HepG2 (cell line): ENCODE results near the gene TFAP2A. TPM values are rescaled to one million over a fixed set of nuclear protein-coding genes. Genes with fewer than 3 reads are reported as not detected.

ENCODE experiments used
- ATAC-seq: fragments of 200-7000 bp; cut with Tn5 transposase; 3 replicates; pipeline ENCODE4 v1.9.1; 2020; ENCODE audit warnings: mild to moderate bottlenecking, moderate library complexity
- BruUV-seq: library from RNA; stranded (reverse); fragments of 400-500 nt; replicated peaks from 2 replicates; lab custom pipeline; 2021; lab: Mats Ljungman, UMichigan
- CTCF ChIA-PET: fragments of 300-600 bp; formaldehyde crosslinking; extraction: SDS; loops from one replicate; lab custom pipeline; 2021; ENCODE audit warnings: low total read pairs, inconsistent platforms, low intra/inter-chr PET ratio; lab: Yijun Ruan, JAX
- POLR2A ChIA-PET: fragments of 350-600 bp; sonication (Branson Sonifier 250); formaldehyde crosslinking; loops from one replicate; lab custom pipeline; 2020; ENCODE audit warnings: antibody characterized with exemption, inconsistent platforms; lab: Yijun Ruan, JAX
- DNase-seq: peaks from one replicate; pipeline ENCODE4 v3.0.0-alpha.2; 2015; ENCODE audit warnings: low spot score
- FAIRE-seq: peaks from 3 replicates; lab custom pipeline; 2011; peaks lifted over from hg19 to GRCh38; lab: Jason Lieb, UNC
- H2AFZ ChIP-seq: one replicate; pipeline ENCODE4 v1.6.1; 2011; ENCODE audit warnings: low read length, inconsistent platforms
- H3K27ac ChIP-seq: fragments of 300-600 bp; 3 replicates; pipeline ENCODE4 v1.8.0; 2011; ENCODE audit warnings: mixed run types, mild to moderate bottlenecking, mixed read lengths, low read length, inconsistent platforms; ENCODE audit not compliant: insufficient read depth; ENCODE audit errors: extremely low read length
- H3K27me3 ChIP-seq, 2 experiments: fragments of 200-600 bp in 1 of 2; 2 replicates in 1 of 2; 3 replicates in 1 of 2; pipeline versions ENCODE4 v1.6.0 to v1.8.0; 2011; ENCODE audit warnings: low read length in 2 of 2, mild to moderate bottlenecking in 2 of 2, moderate library complexity in 2 of 2, inconsistent platforms in 1 of 2; ENCODE audit not compliant: insufficient read depth in 2 of 2, control insufficient read depth in 1 of 2
- H3K36me3 ChIP-seq, 2 experiments: fragments of 200-600 bp in 1 of 2; replicated peaks in 1 of 2; 2 replicates in 1 of 2; 3 replicates in 1 of 2; pipeline versions ENCODE4 v1.5.1 to v1.8.0; 2011; ENCODE audit warnings: low read length in 2 of 2, inconsistent platforms in 1 of 2; ENCODE audit not compliant: insufficient read depth in 2 of 2, control insufficient read depth in 1 of 2
- H3K4me1 ChIP-seq: 2 replicates; pipeline ENCODE4 v1.5.1; 2012; ENCODE audit warnings: low read length, inconsistent platforms; ENCODE audit not compliant: insufficient read depth
- H3K4me2 ChIP-seq: 2 replicates; pipeline ENCODE4 v1.6.0; 2011; ENCODE audit warnings: low read depth, low read length, inconsistent platforms
- H3K4me3 ChIP-seq, 3 experiments: fragments of 200-600 bp in 1 of 3; sonication (generic), shearing (Covaris generic) in 1 of 3; replicated peaks in 1 of 3; 2 replicates each; pipeline ENCODE4 v1.5.1; 2011 to 2016; ENCODE audit warnings: low read length in 3 of 3, inconsistent platforms in 2 of 3, low read depth in 2 of 3, mild to moderate bottlenecking in 2 of 3, control low read depth in 1 of 3, mixed read lengths in 1 of 3; ENCODE audit not compliant: insufficient read depth in 1 of 3
- H3K79me2 ChIP-seq: one replicate; pipeline ENCODE4 v1.6.1; 2011; ENCODE audit warnings: low read length, inconsistent platforms; ENCODE audit not compliant: insufficient read depth
- H3K9ac ChIP-seq: 2 replicates; pipeline ENCODE4 v1.6.0; 2011; ENCODE audit warnings: mild to moderate bottlenecking, low read depth, low read length, inconsistent platforms; ENCODE audit not compliant: insufficient read depth
- H3K9me3 ChIP-seq: 2 replicates; pipeline ENCODE4 v1.5.1; 2012; ENCODE audit warnings: mild to moderate bottlenecking, low read length
- H4K20me1 ChIP-seq: 2 replicates; pipeline ENCODE4 v1.6.0; 2011; ENCODE audit warnings: inconsistent platforms, mild to moderate bottlenecking, low read length, moderate library complexity; ENCODE audit not compliant: insufficient read depth
- ELF4 ChIP-seq: sonication (generic); formaldehyde crosslinking; IDR thresholded peaks from 2 replicates; pipeline ENCODE4 v1.5.0; 2020; ENCODE audit warnings: missing genetic modification reagents, mild to moderate bottlenecking, moderate library complexity, borderline replicate concordance
- EZH2 ChIP-seq: conservative IDR thresholded peaks from 2 replicates; pipeline ENCODE4 v1.6.1; 2012; ENCODE audit warnings: mild to moderate bottlenecking, low read depth, low read length, moderate library complexity
- NFIB ChIP-seq: sonication (generic); formaldehyde crosslinking; IDR thresholded peaks from 2 replicates; pipeline ENCODE4 v1.9.0; 2021; ENCODE audit warnings: missing genetic modification reagents, mild to moderate bottlenecking, borderline replicate concordance
- WGBS: methylation state at CpG from one replicate; pipeline ENCODE4 v1.1.6; 2017; ENCODE audit warnings: low lambda C conversion rate; 5-methylcytosine and 5-hydroxymethylcytosine counted together
- in situ Hi-C: cut with HindIII; loops from 2 replicates; pipeline ENCODE4 v1.10.0; 2017; ENCODE audit warnings: low pct_unique_long_range_greater_than_20kb; ENCODE audit not compliant: extremely low pct_ligation_motif_present
- intact Hi-C: fragments of 100-400 bp; cut with micrococcal nuclease; formaldehyde crosslinking; loops from one replicate; pipeline ENCODE4 v1.10.0; 2022; ENCODE audit not compliant: unreplicated experiment
- polyA plus RNA-seq, 8 experiments: library from polyadenylated mRNA; depleted of rRNA in 3 of 8; stranded (reverse) in 7 of 8; unstranded in 1 of 8; fragments of >200 nt; fragmentation: Illumina TruSeq in 4 of 8; extraction: Trizol in 4 of 8; gene quantifications; 2 replicates each; pipeline versions ENCODE4 v1.2.1 to v1.2.3, GENCODE V29; 2011 to 2016; ENCODE audit warnings: low read depth in 4 of 8, missing spikeins in 1 of 8, mixed read lengths in 1 of 8; ENCODE audit not compliant: insufficient read depth in 1 of 8
- total RNA-seq, 5 experiments: library from RNA; depleted of rRNA; stranded (reverse); fragments of >200 nt; fragmentation: Illumina TruSeq; extraction: Trizol; gene quantifications; 2 replicates each; pipeline ENCODE4 v1.2.3, GENCODE V29; 2016; ENCODE audit warnings: low read depth in 1 of 5
- TF ChIP-seq, protein P1 (sequence below): sonication (generic); formaldehyde crosslinking; IDR thresholded peaks from 2 replicates; pipeline ENCODE4 v1.4.0; 2020; ENCODE audit warnings: missing genetic modification reagents

Gene TFAP2A
- total and polyA plus RNA-seq, 2 of the 13 experiments (the other 11 are each of a cell fraction or from before 2014, with no cell fraction given) = not detected

DNA sequence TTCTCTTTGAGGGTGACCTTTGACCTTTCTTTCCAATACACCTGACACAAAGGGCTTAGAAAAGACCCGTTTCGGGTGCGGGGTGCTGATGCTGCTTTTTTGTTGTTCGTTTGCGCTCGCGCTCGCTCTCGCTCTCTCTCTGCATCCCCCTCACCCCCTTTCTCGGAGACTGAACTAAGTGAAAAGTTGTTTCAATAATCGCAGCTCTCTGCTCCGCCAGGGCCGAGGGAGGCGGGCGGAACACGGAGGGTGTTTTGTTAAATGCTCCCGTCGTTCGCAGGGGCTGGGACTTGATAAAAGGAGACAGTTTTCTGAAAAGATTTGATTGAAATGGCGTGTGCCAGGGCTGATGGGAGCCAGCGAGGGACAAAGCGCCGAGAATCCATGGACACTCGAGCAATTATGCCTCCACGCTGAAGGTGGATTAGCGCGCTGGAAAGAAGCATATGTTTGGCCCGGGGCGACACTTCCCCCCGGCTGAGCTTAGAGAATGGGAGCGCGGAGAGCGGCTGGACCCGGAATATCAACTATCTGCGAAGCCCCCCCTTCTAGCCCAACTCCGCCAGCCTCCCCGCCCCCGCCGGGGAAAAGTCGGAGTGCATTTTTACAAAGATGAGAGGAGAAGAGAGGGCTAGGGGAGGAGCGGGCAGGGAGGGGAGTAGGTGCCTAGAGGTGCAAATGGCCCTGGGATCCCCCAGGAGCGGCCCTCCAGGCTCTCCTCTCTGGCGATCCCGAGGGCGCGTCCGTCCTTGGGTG is 25.0 kb downstream of the TFAP2A start:
- DNase-seq = no peak
- no peak overlapping the region for H3K4me2 ChIP-seq
- CTCF ChIA-PET = no interaction called here
- in situ Hi-C loops = no loop called here
- no peaks in the 10 kb centered on the region for H4K20me1 ChIP-seq
- TF ChIP-seq NFIB = no peak
- 0 out of 2 replicates have a peak, but pooled peaks have one; percentile 1 for TF ChIP-seq EZH2
- no peak for TF ChIP-seq ELF4 (CRISPR knock-in tag)
- TF ChIP-seq, protein P1, sequence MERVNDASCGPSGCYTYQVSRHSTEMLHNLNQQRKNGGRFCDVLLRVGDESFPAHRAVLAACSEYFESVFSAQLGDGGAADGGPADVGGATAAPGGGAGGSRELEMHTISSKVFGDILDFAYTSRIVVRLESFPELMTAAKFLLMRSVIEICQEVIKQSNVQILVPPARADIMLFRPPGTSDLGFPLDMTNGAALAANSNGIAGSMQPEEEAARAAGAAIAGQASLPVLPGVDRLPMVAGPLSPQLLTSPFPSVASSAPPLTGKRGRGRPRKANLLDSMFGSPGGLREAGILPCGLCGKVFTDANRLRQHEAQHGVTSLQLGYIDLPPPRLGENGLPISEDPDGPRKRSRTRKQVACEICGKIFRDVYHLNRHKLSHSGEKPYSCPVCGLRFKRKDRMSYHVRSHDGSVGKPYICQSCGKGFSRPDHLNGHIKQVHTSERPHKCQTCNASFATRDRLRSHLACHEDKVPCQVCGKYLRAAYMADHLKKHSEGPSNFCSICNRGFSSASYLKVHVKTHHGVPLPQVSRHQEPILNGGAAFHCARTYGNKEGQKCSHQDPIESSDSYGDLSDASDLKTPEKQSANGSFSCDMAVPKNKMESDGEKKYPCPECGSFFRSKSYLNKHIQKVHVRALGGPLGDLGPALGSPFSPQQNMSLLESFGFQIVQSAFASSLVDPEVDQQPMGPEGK (CRISPR knock-in tag) = no peak
- no peak overlapping the region for H3K9ac ChIP-seq
- no peaks in the 10 kb centered on the region for H3K79me2 ChIP-seq
- H3K27ac ChIP-seq = no peak overlapping the region
- 54% methylated on average over 47 of the region's 47 CpGs for WGBS
- intact Hi-C loops = no loop called here
- no TSS peak for BruUV-seq
- H3K4me3 ChIP-seq = no peak overlapping the region
- no peak for FAIRE-seq
- no peaks in the 10 kb centered on the region for H3K9me3 ChIP-seq
- peaks cover 8 to 69% of the 10 kb centered on the region in 2 experiments; a peak in 3 of 5 replicates for H3K27me3 ChIP-seq
- no peak for ATAC-seq
- H2AFZ ChIP-seq = no peak overlapping the region
- H3K4me1 ChIP-seq = no peaks in the 10 kb centered on the region
- POLR2A ChIA-PET = no interaction called here
- H3K36me3 ChIP-seq = no peaks in the 10 kb centered on the region
